ENCODE measurements around the gene CERS2. TPM values are rescaled to one million over a fixed set of nuclear protein-coding genes. Genes with fewer than 3 reads are reported as not detected.
A peak's percentile ranks its signal among the peaks of the same experiment; 100 is the strongest.

Gene CERS2
- total and polyA plus RNA-seq, 10 of the 15 experiments (the other 5 are each of a cell fraction or from before 2014, with no cell fraction given), result 9.2 to 87.9 (median 50.8) TPM

GRCh38 chr1:150926097-150926741 is 48.4 kb downstream of the CERS2 start, which contains the start of gene SETDB1 (continued):
- no peak for TF ChIP-seq IRF5 (IDR thresholded peaks at IDR 0.05; ENCODE audit: borderline replicate concordance)
- TF ChIP-seq E2F4 (IDR thresholded peaks at IDR 0.05; ENCODE audit: low read depth, low read length), result no peak
- peak; percentile 46; the same call in 1 of the 2 replicates for TF ChIP-seq FOXM1 (IDR thresholded peaks at IDR 0.05; ENCODE audit: low read depth, low read length)
- TF ChIP-seq IKZF1 (conservative IDR thresholded peaks at IDR 0.05), result peak; percentile 91
- peak; percentile 58; the same call in 1 of the 2 replicates for TF ChIP-seq MAX (IDR thresholded peaks at IDR 0.05; ENCODE audit: low read depth, low read length)
- peak; percentile 47 for TF ChIP-seq USF2 (IDR thresholded peaks at IDR 0.05; ENCODE audit: borderline replicate concordance, low read depth, low read length)
- TF ChIP-seq IRF4 (IDR thresholded peaks at IDR 0.05; ENCODE audit: low read depth, low read length), result 0 out of 2 replicates have a peak, but pooled peaks have one; percentile 12
- TF ChIP-seq SMARCA5 (IDR thresholded peaks at IDR 0.05), result no peak
- TF ChIP-seq NFYA (IDR thresholded peaks at IDR 0.05; ENCODE audit: borderline replicate concordance, low read depth, low read length), result no peak
- TF ChIP-seq MEF2B (IDR thresholded peaks at IDR 0.05; ENCODE audit: partially characterized antibody, poor library complexity, severe bottlenecking), result peak; percentile 54
- TF ChIP-seq ETV6 (conservative IDR thresholded peaks at IDR 0.05 in 1 of 2, IDR thresholded peaks at IDR 0.05 in 1 of 2; ENCODE audit: borderline replicate concordance in 1 of 2, low read depth in 1 of 2), result peak; percentile 56 to 97; a peak in 2 of 4 replicates
- TF ChIP-seq SKIL (IDR thresholded peaks at IDR 0.05; ENCODE audit: low read depth, poor library complexity, severe bottlenecking), result no peak
- no peak for TF ChIP-seq BCL11A (IDR thresholded peaks at IDR 0.05; ENCODE audit: low read depth, low read length)
- peak; percentile 40 for TF ChIP-seq SIX5 (IDR thresholded peaks at IDR 0.05; ENCODE audit: low read depth, low read length, severe bottlenecking)
- TF ChIP-seq ZNF592 (IDR thresholded peaks at IDR 0.05), result no peak
- 0 out of 2 replicates have a peak, but pooled peaks have one; percentile 50 for TF ChIP-seq POLR2AphosphoS2 (IDR thresholded peaks at IDR 0.05; ENCODE audit: low read depth, low read length)

All from GM12878 (cell line).